Activated CD4-positive, CD25-positive, alpha-beta regulatory T cell treated with anti-CD3 and anti-CD28 coated beads, Interleukin-2, amount 50 U/mL, for 24 hours (primary cell): ENCODE data around the gene PFDN6.
A peak's percentile ranks its signal among the peaks of the same experiment; 100 is the strongest.
"Not testable (repeated sequence)": the region's sequence is repeated elsewhere in the genome, so short reads cannot be mapped to it uniquely, and the experiment has no call there.

Experiments used
- ATAC-seq, 2 donors: fragments of 150-1000 bp; cut with Tn5 transposase; one replicate each; pipeline ENCODE4 v1.10.0; 2021; ENCODE audit warnings: mild to moderate bottlenecking in 1 of 2, moderate library complexity in 1 of 2

The PFDN6 gene

DNA sequence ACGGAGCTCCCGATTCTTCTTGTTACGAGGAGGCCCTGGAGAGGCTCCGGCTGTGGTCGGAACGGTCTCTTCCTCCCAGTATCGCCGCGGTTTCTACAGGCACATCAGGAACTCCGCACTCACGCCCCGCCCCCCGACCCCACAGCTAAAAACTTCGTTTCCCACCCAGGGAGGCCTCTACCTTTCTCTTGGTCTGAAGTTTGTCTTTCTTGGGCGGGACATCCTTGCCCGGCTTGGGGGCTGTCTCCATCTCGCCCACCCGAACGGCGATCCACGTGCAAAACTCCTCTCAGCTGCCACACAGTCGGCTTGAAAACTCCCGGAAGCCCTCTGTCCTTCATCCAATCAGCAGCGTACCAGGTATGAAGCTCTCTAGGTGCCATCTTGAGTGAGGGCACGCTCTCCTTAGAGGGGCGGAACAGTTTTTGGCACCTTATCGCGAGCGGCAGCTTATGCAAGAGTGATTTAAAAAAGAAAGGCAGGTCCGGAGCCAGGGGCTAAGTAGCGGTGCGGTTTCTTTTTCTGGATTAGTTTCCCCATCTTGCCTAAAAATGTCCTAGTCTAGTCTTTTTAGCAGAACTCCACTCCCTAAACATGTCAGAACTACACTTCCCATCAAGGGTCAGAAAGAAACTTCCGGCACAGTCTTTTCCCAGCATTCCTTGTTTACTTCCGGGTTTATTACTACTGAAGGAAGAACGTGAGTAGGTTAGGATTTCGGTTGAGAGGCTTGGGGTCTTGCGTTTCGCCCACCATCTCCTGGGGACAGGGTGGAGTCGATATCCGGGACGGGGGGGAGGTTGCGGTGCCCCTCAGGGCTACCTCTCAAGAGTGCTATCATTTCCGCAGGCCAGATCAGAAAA is at the start of gene PFDN6, which contains the start of gene WDR46:
Gene PFDN6, plus strand, starts transcription at position 681 of the 863 bp plus-strand sequence. CDS start 256 bp downstream, outside the sequence.
Gene WDR46, minus strand, starts transcription at position 319 of the 863 bp plus-strand sequence. Its CDS starts 69 bp downstream, at position 250.
- ATAC-seq: peak; percentile 97 to 98

DNA sequence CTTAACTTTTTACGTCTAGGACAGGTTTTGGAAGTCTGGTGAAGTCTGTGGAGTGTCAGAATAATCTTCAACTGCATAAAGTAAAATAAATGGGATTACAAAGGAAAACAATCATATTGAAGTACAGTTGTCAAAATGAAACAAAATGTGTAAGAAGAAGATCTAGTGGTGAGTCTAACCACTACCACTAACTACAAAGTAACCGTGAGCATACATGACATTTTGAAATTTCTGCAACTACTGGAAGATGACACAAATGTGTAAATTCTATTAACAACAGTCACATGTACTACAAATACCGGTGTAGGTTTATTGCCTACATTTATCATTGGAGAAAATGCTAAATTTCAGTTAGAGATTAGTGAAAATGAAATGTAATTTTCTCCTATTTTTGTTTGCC is 47.4 kb upstream of the PFDN6 start:
- peak; percentile 89 to 91 for ATAC-seq

DNA sequence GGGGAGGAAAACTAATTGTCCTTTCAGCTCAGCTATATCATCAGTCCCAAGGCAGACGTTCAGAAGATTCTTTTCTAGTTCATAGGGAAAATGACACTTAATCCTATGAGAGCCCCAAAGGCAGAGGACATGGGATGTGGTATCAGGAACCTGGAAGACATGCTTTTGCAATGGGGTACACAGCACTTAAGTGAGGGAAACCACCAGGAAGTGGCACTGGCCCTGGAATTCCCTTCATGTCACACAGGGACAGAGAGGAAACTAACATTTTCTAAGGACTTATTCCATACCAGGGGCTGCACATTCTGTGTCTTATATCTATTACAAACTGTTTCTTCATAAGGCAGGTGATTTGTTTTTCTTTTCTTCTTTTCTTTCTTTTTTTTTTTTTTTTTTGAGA is 45.9 kb upstream of the PFDN6 start:
- no peak for ATAC-seq

DNA sequence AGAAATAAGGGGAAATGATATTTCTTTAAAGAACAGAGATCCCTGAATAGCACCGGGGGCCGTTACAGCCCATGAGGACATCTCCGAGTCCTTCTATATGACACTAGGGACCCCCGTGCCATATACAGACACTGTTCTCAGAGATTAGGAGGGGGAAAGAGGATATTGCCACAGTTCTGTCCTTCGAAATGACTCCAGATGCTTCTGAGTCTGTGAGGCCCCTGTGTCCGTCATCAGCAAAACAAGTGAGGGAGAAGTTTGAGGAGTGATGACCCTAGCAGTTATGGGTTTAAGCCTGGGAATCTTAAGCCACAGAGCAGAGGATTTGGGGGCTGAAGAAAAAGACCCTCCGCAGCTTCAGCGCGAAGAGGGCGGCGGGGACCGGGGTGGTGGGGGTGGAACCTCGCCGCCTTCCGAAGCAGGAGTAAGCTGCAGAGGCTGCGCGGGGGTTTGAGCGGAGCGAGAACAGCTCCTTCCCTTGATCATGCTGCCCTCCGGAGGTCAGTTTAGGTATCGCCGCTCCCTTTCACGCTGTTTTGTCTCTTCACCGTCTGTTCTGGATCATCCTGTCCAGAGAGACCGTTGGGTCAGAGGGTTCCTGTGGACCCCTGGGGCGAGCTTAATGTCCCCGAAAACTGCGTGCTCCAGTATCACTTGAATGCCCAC is 41.3 kb upstream of the PFDN6 start:
- ATAC-seq: peak; percentile 32 to 45

DNA sequence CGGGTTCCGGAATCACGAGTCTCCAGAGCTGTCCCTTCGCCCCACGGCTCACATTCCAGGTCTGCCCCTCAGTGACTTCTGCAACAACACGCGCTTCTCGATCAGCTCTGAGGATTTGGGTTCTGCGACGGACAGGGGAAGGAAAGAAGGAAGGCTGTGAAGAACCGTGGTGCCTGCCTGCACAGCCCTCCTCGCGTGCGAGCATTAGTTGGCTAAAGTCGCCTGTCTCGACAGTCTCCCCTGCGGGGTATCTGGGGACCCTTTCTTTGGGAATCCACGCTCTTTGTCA is 40.8 kb upstream of the PFDN6 start:
- ATAC-seq: peak; percentile 3 to 6

DNA sequence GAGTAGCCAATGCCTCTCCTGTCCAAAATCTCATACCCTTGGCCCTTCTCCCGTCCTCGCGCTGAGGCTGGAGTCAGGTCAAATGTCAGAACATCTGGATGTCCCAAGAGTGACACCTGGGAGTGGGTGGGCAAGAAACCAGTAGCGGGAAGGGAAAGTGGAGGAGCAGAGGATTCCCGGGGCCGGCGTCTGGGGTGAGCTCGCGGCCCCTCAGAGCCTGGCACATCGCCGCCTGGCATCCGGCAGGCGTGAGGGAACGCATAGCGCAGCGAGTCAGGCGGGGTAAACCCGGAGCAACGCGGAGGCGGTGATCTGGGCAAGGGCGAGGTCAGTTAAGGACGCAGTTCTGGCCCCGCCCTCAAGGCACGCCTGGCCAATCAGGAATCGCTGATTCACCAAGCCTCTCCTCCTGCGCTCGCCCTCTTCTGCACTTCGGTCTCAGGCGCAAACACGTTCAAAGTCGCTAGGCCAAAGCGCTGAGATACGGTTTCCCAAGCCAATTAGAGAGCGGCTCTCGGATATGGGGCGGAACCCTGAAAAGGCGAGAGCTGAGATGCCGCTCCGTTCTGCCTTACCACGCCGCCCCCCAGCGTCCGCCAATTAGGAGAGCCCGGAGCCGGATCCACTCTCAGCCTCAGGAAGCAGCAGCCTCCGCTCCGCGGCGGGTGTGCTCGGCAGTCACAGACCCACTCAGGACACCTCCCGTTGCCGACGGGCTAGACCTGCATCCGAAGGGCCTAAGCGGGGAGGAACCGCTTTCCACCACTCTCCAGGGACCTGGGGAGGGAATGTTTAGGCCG is 40.3 kb upstream of the PFDN6 start:
- peak; percentile 93 to 95 for ATAC-seq

DNA sequence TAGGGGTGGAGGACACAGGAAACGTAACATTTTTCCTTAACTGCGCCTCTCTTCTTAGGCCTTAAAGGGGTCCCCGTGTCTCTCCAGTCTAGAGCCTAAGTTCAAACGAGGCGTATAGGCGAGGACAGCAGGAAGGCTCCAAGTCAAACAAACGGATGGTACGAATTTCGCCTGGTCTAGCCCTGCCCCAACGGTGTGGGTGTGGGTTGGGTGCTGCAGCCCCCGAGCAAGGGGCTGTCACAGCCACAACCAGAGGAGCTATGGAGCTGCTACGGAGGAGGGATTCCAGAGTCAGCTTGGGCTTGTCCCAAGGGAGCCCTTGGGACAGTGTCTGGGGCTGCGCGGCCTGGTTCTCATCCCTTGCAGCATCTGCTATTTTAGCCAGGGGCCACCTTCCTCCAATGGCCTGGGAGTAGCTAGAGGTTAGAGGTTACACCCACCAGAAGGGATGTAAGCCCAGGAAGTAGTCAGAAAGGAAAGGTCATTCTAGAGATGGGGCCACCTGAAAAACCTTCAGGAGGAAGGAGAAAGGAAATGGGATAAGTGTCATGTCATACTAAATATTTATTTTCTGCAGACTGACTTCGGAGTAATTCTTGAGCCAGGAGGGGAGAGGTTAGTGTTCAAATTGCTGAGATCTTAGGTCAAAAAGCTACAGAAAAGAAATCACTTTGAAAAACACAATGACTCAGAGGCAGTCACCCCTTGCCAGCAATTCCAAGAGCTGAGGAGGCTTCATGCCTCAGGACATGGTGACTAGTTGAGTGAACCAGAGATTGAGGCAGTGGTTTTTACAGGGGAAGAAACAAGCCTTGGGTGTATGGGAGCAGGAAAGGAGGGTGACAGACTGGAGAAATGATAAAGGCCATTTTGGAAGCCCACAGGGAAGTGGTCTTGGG is 39.4 kb upstream of the PFDN6 start:
- no peak for ATAC-seq

DNA sequence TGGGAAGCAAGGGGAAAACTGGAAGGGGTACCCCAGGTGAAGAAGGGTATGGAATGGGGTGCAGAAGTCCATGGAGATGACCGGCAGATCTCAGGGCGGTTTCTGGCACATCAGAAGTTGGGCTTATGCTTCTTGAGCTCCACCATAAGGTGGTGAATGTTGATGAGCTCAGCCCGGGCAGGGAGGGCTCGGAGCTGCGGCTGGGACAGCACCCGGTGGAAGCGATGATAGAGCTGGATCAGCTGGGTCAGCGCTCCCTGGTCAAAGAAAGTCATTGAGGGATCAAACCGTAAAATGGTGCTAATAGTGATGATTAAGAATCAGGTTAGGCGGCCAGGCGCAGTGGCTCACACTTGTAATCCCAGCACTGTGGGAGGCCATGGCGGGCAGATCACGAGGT is 38.7 kb upstream of the PFDN6 start:
- ATAC-seq: no peak

DNA sequence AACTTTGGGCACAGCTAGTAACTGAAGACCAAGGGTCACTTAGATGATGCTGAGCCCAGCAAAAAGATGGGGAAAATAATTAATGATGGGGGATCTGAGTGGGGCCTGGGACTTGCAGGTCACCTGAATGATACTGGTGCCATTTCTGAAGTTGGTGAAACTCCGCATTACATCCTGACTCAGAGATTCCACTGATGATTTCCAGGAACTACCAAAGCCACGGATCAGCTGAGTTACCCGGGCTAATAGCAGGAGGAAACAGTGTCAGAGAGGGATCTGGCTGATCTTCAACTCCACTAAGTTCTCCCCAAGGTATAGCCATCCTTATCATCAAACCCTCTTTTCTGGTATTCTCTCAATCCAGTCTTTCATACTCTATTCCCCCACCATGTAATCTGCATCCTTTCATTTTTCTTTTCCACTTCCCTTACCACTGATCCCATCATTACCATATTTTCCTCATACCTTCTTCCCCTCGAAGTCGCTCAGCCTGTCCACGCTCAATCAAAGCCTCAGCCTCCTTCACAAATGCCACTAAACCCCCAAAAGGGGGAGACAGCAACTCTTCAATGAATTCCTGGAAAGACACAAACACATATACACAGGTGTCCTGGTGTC is 37.9 kb upstream of the PFDN6 start:
- ATAC-seq: no peak

DNA sequence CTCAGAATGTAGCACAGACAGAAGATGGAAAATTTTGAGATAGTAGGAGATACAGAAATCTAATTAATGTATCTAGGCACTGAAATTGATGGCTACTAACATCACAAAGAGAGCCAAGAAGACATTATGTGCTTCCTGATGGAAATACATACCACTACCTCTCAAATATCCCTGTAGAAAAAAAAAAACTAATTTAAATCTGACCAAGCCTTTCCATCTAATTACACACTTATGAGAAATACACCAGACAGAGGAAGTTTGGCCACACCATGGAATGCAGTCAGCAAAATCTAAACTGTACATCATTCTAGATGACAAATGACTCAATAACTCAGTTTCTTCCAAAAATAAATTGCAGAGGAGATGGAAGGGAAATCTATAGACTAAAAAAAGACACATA is 36.6 kb upstream of the PFDN6 start:
- no peak for ATAC-seq

DNA sequence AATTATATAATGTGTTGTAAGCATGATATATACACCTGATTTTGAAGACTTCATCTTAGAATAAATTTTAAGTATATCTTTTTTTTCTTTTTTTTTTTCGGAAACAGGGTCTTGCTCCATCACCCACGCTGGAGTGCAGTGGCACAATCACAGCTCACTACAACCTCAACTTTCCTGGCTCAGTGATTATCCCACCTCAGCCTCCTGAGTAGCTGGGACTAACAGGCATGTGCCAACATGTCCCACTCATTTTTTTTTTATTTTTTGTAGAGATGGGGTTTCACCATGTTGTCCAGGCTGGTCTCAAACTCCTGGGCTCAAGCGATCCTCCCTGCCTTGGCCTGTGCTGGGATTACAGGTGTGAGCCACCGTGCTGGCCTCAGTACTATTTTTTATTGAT is 34.8 kb upstream of the PFDN6 start:
- no peak for ATAC-seq

DNA sequence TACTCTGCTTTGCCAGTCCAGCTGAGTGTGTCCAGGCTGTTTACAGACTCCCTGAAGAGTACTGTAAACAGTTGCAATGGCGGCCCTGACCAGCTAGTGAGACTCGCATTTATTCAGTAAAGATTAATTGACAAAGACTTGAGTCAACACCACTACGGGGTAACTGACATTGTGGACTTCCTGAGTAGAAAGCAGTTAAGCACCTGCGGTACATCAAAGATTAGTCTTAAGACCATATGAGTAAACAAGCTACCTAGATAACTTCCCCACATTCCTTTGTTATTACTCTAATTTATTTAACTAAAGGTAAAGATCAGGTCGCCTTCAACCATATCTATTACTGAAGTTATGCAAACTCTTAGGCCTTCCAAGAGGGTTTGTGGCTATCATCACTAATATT is 30.4 kb upstream of the PFDN6 start:
- ATAC-seq: no peak

DNA sequence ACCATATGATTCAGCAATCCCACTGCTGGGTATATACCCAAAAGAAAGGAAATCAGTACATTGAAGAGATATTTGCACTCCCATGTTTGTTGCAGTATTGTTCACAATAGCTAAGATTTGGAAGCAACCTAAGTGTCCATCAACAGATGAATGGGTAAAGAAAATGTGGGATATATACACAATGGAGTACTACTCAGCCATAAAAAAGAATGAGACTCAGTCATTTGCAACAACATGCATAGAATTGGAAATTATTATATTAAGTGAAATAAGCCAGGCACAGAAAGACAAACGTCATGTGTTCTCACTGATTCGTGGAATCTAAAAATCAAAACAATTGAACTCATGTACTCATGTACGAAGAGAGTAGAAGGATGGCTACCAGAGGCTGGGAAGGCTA is 26.9 kb upstream of the PFDN6 start:
- ATAC-seq: not testable (repeated sequence)

DNA sequence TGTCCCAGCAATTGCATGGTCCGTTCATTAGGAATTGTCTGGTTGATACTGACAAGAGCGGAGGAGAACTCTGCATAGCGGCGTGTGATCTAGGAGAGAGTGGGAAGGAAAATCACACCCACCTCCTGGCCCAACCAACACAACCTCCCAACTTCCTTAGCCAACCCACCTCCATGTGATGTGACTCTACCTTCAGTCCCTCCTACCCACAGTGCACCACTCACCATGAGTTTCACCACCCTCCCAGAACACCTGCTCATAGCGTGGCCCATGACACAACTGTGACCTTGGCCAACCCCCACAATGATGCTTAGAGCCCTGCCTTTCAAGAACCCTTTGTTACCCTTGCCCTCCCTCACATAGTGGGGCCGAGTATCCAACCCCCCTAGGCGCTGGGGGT is 25.4 kb upstream of the PFDN6 start:
- ATAC-seq: no peak

DNA sequence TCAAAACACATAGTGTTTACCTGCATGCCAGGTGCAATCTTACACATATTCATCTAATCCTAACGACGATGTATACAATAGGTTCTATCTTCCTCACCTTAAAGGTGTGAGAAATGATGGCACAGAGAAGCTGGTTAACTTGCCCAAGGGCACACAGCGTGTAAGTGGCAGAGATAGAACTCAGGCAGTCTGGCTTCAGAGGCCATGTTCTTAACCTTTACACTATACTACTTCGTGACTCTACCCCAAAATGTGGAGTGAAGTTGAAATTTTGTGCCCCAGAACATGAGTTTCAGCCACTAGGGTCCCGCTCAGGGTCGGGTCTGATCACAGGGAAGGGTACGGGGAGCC is 18.3 kb upstream of the PFDN6 start:
- peak in 1 of 2 donors; percentile 18 for ATAC-seq

DNA sequence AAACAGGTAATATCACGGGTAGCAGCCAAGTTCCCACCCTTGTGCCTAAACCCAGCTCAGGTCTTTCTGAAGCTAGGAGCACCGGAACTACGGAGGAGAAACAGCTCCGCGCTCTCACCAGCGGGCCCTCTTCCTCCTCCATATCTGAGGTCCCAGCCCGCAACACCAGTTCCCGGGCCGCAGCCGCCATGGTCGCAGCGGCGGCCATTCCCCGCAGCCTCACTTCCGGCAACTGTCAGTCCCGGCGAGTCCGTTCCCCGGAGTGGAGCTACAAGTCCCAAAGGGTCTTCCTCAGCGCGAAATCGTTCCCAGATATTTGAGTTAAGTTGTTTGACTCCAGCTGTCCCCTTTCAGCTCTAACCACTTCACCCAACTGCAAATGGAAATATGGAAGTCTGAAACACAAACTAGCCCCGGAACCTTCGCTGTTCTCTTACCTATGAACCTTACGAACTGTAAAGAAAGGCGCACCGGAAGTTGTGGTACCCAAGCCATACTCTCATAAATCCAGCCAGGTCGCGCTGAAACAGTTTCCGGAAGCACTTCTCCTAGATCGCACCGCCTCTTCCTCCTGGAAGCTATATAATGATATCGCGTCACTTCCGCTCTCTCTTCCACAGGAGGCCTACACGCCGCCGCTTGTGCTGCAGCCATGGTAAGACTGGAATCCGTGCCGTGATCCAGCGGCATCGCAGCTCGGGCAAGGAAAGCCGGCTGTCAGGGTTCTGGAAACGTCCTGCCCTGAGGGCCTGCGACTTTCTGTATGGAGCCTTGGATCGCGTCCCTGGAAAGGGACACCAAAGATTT is 17.7 kb upstream of the PFDN6 start, which contains the start of the genes RPS18 and VPS52:
Gene RPS18, plus strand, starts transcription at position 608 of the 807 bp plus-strand sequence. Its CDS starts 45 bp downstream, at position 653.
Gene VPS52, minus strand, starts transcription at position 409 of the 807 bp plus-strand sequence. Its CDS starts 201 bp downstream, at position 208.
- peak; percentile 89 to 92 for ATAC-seq

DNA sequence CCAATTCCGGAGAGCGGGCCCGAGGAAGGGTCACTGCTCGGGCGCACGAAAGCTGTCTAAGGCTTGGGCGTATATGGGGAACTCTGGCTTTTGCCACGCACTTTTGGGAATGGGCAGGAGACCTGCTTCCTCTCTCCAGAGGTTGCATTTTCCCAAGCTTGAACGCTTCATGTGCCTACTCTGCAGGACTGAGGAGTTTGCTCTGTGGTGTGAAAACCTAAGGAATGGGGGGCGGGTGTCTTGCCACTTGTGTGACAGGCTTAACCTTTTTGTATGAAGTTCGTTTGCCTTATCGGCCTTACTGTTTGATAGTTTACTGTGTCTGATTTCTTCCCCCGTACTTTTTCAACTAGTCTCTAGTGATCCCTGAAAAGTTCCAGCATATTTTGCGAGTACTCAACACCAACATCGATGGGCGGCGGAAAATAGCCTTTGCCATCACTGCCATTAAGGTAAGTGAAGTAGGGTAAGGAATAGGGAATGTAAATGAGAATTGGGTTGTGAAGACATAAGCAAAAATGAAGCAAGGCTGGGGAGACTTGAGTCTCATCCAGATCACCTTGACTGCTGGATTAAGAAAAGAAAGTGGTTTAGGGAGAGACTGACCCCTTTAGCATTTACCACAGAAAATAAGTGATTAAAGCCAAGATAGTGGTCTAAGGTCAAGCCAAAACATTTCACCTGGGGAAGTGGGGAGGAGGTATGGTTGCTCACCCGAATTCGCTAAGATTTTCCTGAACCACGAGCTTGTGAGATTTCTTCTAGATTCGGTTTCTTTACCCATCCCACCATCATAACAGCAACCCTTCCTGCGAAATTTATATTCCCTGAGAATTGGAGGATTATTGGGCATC is 16.9 kb upstream of the PFDN6 start:
- ATAC-seq: peak; percentile 8 to 12

DNA sequence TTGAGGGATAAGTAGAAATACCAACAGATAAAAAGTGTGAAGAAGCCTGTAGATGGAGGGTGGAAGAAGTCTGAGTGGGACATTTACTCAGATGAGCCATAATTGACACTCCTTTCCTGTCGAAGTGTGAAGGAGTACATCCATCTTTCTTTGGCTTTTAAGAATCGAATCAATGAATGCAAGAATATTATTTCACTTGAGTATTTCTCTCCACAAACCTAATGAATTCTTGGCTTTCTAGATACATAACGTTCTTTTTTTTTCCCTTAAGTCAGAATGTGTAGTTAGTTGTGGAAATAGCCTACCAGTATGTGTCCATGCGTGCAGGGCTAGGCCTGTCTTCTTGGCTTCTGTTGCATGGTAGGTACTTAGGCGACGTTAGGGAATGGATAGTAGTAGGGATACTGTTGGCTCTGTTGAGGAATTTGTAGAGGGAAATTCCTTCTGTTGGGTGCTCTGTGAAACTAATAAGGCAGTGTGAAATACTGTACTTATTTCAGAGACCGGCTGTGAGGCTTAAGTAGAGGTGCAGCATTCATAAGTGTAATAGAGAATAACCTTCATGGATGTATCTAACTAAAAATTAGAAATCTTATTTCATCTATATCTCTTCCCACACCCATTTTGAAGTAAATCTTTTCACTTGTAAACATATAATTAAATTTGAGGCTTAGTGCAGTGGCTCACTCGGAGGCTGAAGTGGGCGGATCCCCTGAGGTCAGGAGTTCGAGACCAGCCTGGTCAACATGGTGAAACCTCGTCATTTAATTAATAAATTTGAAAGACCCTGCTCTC is 16.1 kb upstream of the PFDN6 start:
- ATAC-seq: no peak
